A549 (cell line): ENCODE results near the gene CPED1. TPM values are rescaled to one million over a fixed set of nuclear protein-coding genes. Genes with fewer than 3 reads are reported as not detected.

ENCODE experiments used
- ATAC-seq, 2 experiments: fragments of 200-7000 bp in 1 of 2; fragments of >200 bp in 1 of 2; cut with Nextera tagmentation in 1 of 2; cut with Tn5 transposase in 1 of 2; 3 replicates each; pipeline versions ENCODE4 v1.8.0 to v1.9.1; 2018 to 2020; ENCODE audit warnings: mild to moderate bottlenecking in 1 of 2, moderate library complexity in 1 of 2
- CTCF ChIA-PET: fragments of 300-600 bp; sonication (Branson Sonifier 250); formaldehyde crosslinking; extraction: SDS; loops from one replicate; lab custom pipeline; 2021; ENCODE audit warnings: antibody characterized with exemption, inconsistent platforms; lab: Yijun Ruan, JAX
- POLR2A ChIA-PET: fragments of 350-600 bp; formaldehyde crosslinking; extraction: SDS; loops from one replicate; lab custom pipeline; 2021; ENCODE audit warnings: antibody characterized with exemption, inconsistent platforms; lab: Yijun Ruan, JAX
- DNase-seq, 2 experiments: peaks; one replicate each; pipeline versions ENCODE4 v3.0.0 to v3.0.0-alpha.2; 2011 to 2016; ENCODE audit warnings: low read depth in 1 of 2, low spot score in 1 of 2
- FAIRE-seq: peaks from 2 replicates; lab custom pipeline; 2011; peaks lifted over from hg19 to GRCh38; lab: Jason Lieb, UNC
- H3K27ac ChIP-seq, 2 experiments: fragments of >200 bp; sonication (Bioruptor Twin); formaldehyde crosslinking; 3 replicates each; pipeline ENCODE4 v1.5.1; 2016 to 2017
- H3K4me1 ChIP-seq: fragments of >200 bp; sonication (Bioruptor Twin); formaldehyde crosslinking; 3 replicates; pipeline ENCODE4 v1.6.1; 2016
- H3K4me2 ChIP-seq: fragments of >200 bp; sonication (Bioruptor Twin); formaldehyde crosslinking; 3 replicates; pipeline ENCODE4 v1.6.1; 2016
- H3K4me3 ChIP-seq: fragments of >200 bp; sonication (Bioruptor Twin); formaldehyde crosslinking; 3 replicates; pipeline ENCODE4 v1.5.1; 2016
- H3K9me3 ChIP-seq: fragments of >200 bp; sonication (Bioruptor Twin); formaldehyde crosslinking; 3 replicates; pipeline ENCODE4 v1.6.1; 2016
- CBX2 ChIP-seq: fragments of 200-600 bp; sonication (generic); IDR thresholded peaks from 2 replicates; pipeline ENCODE4 v1.6.1; 2016; ENCODE audit warnings: low read depth, mild to moderate bottlenecking, borderline replicate concordance
- CEBPB ChIP-seq, 2 experiments: fragments of >200 bp in 1 of 2; sonication (Bioruptor Twin) in 1 of 2; formaldehyde crosslinking in 1 of 2; IDR thresholded peaks; 2 replicates each; pipeline ENCODE4 v1.6.1; 2012 to 2016
- CHD4 ChIP-seq: fragments of 200-600 bp; sonication (generic); IDR thresholded peaks from 2 replicates; pipeline ENCODE4 v1.6.1; 2016; ENCODE audit warnings: antibody characterized with exemption, mild to moderate bottlenecking, borderline replicate concordance
- EHMT2 ChIP-seq: fragments of 200-600 bp; sonication (generic); IDR thresholded peaks from 2 replicates; pipeline ENCODE4 v1.6.1; 2016; ENCODE audit warnings: antibody characterized with exemption, low read depth, mild to moderate bottlenecking, moderate library complexity
- EP300 ChIP-seq, 2 experiments: fragments of >200 bp; sonication (Bioruptor Twin); formaldehyde crosslinking; IDR thresholded peaks; 2 replicates in 1 of 2; 3 replicates in 1 of 2; pipeline ENCODE4 v1.6.1; 2016 to 2017
- ESRRA ChIP-seq: fragments of 150-350 bp; IDR thresholded peaks from 2 replicates; pipeline ENCODE4 v1.6.1; 2014; ENCODE audit warnings: mild to moderate bottlenecking, low read length, borderline replicate concordance
- FOSB ChIP-seq: fragments of 250-450 bp; sonication (Bioruptor Pico); IDR thresholded peaks from 2 replicates; pipeline ENCODE4 v1.5.0; 2020; ENCODE audit warnings: mild to moderate bottlenecking, moderate library complexity
- FOSL2 ChIP-seq, 2 experiments: fragments of 450-650 bp in 1 of 2; fragments of >200 bp in 1 of 2; sonication (Bioruptor Twin) in 1 of 2; formaldehyde crosslinking; IDR thresholded peaks; 2 replicates each; pipeline versions ENCODE4 v1.5.0 to v1.6.1; 2016 to 2020; ENCODE audit warnings: mild to moderate bottlenecking in 1 of 2, moderate library complexity in 1 of 2
- GATA3 ChIP-seq: IDR thresholded peaks from 2 replicates; pipeline ENCODE4 v1.6.1; 2012; ENCODE audit warnings: borderline replicate concordance
- HEYL ChIP-seq: fragments of 250-450 bp; sonication (Bioruptor Pico); IDR thresholded peaks from 2 replicates; pipeline ENCODE4 v1.8.0; 2021; ENCODE audit warnings: mild to moderate bottlenecking, moderate library complexity
- HOXA7 ChIP-seq: fragments of 250-450 bp; sonication (Bioruptor Pico); IDR thresholded peaks from 2 replicates; pipeline ENCODE4 v1.5.0; 2020; ENCODE audit warnings: mild to moderate bottlenecking, moderate library complexity
- HOXB5 ChIP-seq: fragments of 250-450 bp; sonication (Bioruptor Pico); IDR thresholded peaks from 2 replicates; pipeline ENCODE4 v1.5.0; 2020; ENCODE audit warnings: mild to moderate bottlenecking, moderate library complexity
- JUNB ChIP-seq: fragments of >200 bp; sonication (Bioruptor Twin); formaldehyde crosslinking; IDR thresholded peaks from 2 replicates; pipeline ENCODE4 v1.6.1; 2016
- KDM5A ChIP-seq: fragments of 200-600 bp; sonication (generic); IDR thresholded peaks from 2 replicates; pipeline ENCODE4 v1.6.1; 2016; ENCODE audit warnings: antibody characterized with exemption, mild to moderate bottlenecking
- MAFK ChIP-seq: fragments of 450-650 bp; IDR thresholded peaks from 2 replicates; pipeline ENCODE4 v1.6.1; 2014; ENCODE audit not compliant: partially characterized antibody
- MAX ChIP-seq: IDR thresholded peaks from 2 replicates; pipeline ENCODE4 v1.6.1; 2012
- NPAS2 ChIP-seq: fragments of 250-450 bp; sonication (Bioruptor Pico); IDR thresholded peaks from 2 replicates; pipeline ENCODE4 v1.8.0; 2022; ENCODE audit warnings: mild to moderate bottlenecking, moderate library complexity, borderline replicate concordance
- NR3C1 ChIP-seq: fragments of >200 bp; sonication (Bioruptor Twin); formaldehyde crosslinking; IDR thresholded peaks from 3 replicates; pipeline ENCODE4 v1.6.1; 2017
- RFX5 ChIP-seq: fragments of 450-650 bp; IDR thresholded peaks from 2 replicates; pipeline ENCODE4 v1.7.1; 2014; ENCODE audit warnings: antibody characterized with exemption, mild to moderate bottlenecking, moderate library complexity
- RNF2 ChIP-seq: fragments of 200-600 bp; sonication (generic); IDR thresholded peaks from 2 replicates; pipeline ENCODE4 v1.6.1; 2016; ENCODE audit warnings: low read depth, mild to moderate bottlenecking, antibody characterized with exemption, moderate library complexity, borderline replicate concordance
- SREBF2 ChIP-seq: fragments of 450-650 bp; IDR thresholded peaks from 2 replicates; pipeline ENCODE4 v1.6.1; 2014; ENCODE audit warnings: mild to moderate bottlenecking, moderate library complexity
- TP53 ChIP-seq: fragments of 250-450 bp; sonication (Bioruptor Pico); IDR thresholded peaks from 2 replicates; pipeline ENCODE4 v1.5.0; 2021; ENCODE audit warnings: mild to moderate bottlenecking, moderate library complexity
- ZC3H11A ChIP-seq: fragments of 450-650 bp; IDR thresholded peaks from 2 replicates; pipeline ENCODE4 v1.6.1; 2014; ENCODE audit warnings: antibody characterized with exemption, mild to moderate bottlenecking
- WGBS: methylation state at CpG from one replicate; pipeline ENCODE4 v1.1.6; 2017; ENCODE audit errors: missing lambda C conversion rate; 5-methylcytosine and 5-hydroxymethylcytosine counted together
- polyA plus RNA-seq, 4 experiments: library from polyadenylated mRNA; depleted of rRNA in 3 of 4; stranded (reverse); fragments of >200 nt; fragmentation: RNase III in 1 of 4; extraction: RNeasy Plus Mini Kit Qiagen cat#74134 plus additional on column Dnase treatment in 1 of 4; gene quantifications; 2 replicates in 3 of 4; 3 replicates in 1 of 4; pipeline ENCODE4 v1.2.3, GENCODE V29; 2011 to 2017
- TF ChIP-seq, protein P1 (sequence below): IDR thresholded peaks from 2 replicates; pipeline ENCODE4 v1.6.1; 2012; ENCODE audit warnings: low read depth, borderline replicate concordance
- TF ChIP-seq, protein P2 (sequence below): fragments of >200 bp; sonication (Bioruptor Twin); formaldehyde crosslinking; IDR thresholded peaks from 3 replicates; pipeline ENCODE4 v1.5.1; 2016

CPED1 gene
- polyA plus RNA-seq, 2 of the 4 experiments (the other 2 are of a cell fraction) = 0.03 TPM; not detected in 1

DNA sequence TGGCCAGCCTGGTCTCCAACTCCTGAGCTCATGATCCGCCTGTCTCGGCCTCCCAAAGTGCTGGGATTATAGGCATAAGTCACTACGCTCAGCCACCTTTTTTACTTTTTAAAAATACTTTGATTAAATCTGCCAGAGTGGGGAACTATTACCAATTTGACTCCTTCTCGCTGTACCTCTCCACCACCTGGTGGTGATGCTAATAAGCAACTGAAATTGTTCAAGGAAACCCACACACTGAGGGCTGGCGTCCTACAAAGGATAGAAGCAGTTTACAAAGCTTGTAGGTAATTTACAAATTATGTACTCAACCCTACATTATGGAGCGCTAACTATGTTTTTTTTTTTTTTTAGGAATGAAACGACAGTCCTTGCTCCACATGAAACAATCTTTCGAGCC lies 111.1 kb downstream of the CPED1 start (continued):
- TF ChIP-seq GATA3 (no peak), CEBPB (IDR thresholded peaks at IDR 0.05) (no peak), CBX2 (no peak), FOSB (CRISPR knock-in tag) (no peak), HOXA7 (CRISPR knock-in tag) (no peak), FOSL2 (IDR thresholded peaks at IDR 0.05) (no peak), FOSL2 (CRISPR knock-in tag; IDR thresholded peaks at IDR 0.05) (no peak)

GRCh38 chr7:121101083-121101482 lies 112.6 kb downstream of the CPED1 start:
- no peak overlapping the region for H3K4me3 ChIP-seq
- ATAC-seq = no peak
- H3K4me2 ChIP-seq = no peak overlapping the region
- TF ChIP-seq, protein P1, sequence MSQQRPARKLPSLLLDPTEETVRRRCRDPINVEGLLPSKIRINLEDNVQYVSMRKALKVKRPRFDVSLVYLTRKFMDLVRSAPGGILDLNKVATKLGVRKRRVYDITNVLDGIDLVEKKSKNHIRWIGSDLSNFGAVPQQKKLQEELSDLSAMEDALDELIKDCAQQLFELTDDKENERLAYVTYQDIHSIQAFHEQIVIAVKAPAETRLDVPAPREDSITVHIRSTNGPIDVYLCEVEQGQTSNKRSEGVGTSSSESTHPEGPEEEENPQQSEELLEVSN = no peak
- TF ChIP-seq EHMT2 (no peak), RFX5 (no peak), RNF2 (no peak), HEYL (CRISPR knock-in tag) (no peak), CHD4 (no peak), SREBF2 (no peak), ESRRA (no peak), KDM5A (no peak), HOXB5 (CRISPR knock-in tag) (no peak), EP300 (IDR thresholded peaks at IDR 0.05) (no peak), NR3C1 (no peak), FOSB (CRISPR knock-in tag) (no peak)
- TF ChIP-seq, all 56 proteins: peak for 0
- POLR2A ChIA-PET = no interaction called here
- DNase-seq = no peak
- H3K27ac ChIP-seq = no peak overlapping the region
- no peaks in the 10 kb centered on the region for H3K4me1 ChIP-seq
- CTCF ChIA-PET = interaction anchor here (1.4 kb wide), 1 partner anchor 17 kb away, joined by 3 read pairs; no protein-coding TSS in a partner anchor
- H3K9me3 ChIP-seq = no peaks in the 10 kb centered on the region
- no peak for FAIRE-seq

DNA sequence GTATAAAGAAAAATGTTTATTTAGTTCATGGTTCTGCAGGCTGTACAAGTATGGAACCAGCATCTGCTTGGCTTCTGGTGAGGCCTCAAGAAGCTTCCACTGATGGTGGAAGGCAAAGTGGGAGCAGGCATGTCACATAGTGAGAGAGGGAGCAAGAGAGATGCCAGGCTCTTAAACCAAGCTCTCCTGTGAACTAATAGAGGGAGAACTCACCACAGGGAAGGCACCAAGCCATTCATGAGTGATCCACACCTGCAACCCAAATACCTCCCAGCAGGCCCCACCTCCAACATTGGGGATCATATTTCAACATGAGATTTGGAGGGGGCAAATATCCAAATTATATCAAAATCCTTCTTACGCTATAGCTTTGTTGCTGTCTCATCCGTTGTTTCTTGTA lies 113.1 kb downstream of the CPED1 start:
- 35% methylated on average over 2 of the region's 2 CpGs for WGBS
- no peak for FAIRE-seq
- H3K27ac ChIP-seq = no peak overlapping the region
- H3K4me3 ChIP-seq = no peak overlapping the region
- DNase-seq = no peak
- no peaks in the 10 kb centered on the region for H3K4me1 ChIP-seq
- CTCF ChIA-PET = no interaction called here
- POLR2A ChIA-PET = no interaction called here
- ATAC-seq = no peak
- H3K4me2 ChIP-seq = no peak overlapping the region
- no peaks in the 10 kb centered on the region for H3K9me3 ChIP-seq
- TF ChIP-seq, protein P2, sequence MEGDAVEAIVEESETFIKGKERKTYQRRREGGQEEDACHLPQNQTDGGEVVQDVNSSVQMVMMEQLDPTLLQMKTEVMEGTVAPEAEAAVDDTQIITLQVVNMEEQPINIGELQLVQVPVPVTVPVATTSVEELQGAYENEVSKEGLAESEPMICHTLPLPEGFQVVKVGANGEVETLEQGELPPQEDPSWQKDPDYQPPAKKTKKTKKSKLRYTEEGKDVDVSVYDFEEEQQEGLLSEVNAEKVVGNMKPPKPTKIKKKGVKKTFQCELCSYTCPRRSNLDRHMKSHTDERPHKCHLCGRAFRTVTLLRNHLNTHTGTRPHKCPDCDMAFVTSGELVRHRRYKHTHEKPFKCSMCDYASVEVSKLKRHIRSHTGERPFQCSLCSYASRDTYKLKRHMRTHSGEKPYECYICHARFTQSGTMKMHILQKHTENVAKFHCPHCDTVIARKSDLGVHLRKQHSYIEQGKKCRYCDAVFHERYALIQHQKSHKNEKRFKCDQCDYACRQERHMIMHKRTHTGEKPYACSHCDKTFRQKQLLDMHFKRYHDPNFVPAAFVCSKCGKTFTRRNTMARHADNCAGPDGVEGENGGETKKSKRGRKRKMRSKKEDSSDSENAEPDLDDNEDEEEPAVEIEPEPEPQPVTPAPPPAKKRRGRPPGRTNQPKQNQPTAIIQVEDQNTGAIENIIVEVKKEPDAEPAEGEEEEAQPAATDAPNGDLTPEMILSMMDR = no peak
- TF ChIP-seq SREBF2 (no peak), CHD4 (no peak), NPAS2 (CRISPR knock-in tag) (no peak), MAX (no peak), MAFK (no peak), TP53 (CRISPR knock-in tag) (no peak), ZC3H11A (no peak), RNF2 (no peak), FOSB (CRISPR knock-in tag) (no peak), JUNB (no peak)
